Thyroid gland (tissue), 4 donors: ENCODE results near the gene PRODH2. TPM values are rescaled to one million over a fixed set of nuclear protein-coding genes. Genes with fewer than 3 reads are reported as not detected.

Source experiments
- DNase-seq, 2 donors: peaks; one replicate each; pipeline ENCODE4 v3.0.0-alpha.2; 2019
- H3K27ac ChIP-seq, 3 donors: fragments of 200-600 bp; sonication (generic); 1 replicate in 2 of 3; 2 replicates in 1 of 3; pipeline ENCODE4 v1.5.1; 2016 to 2019; ENCODE audit warnings: mild to moderate bottlenecking in 1 of 3, moderate library complexity in 1 of 3
- H3K27me3 ChIP-seq: fragments of 200-600 bp; sonication (generic); one replicate; pipeline ENCODE4 v1.5.1; 2019
- H3K36me3 ChIP-seq, 2 donors: fragments of 200-600 bp; sonication (generic); one replicate each; pipeline ENCODE4 v1.5.1; 2016 to 2019
- H3K4me1 ChIP-seq, 2 donors: fragments of 200-600 bp; sonication (generic); one replicate each; pipeline ENCODE4 v1.5.1; 2017 to 2019
- H3K4me3 ChIP-seq, 3 donors: fragments of 200-600 bp; sonication (generic); replicated peaks in 1 of 3; 1 replicate in 2 of 3; 2 replicates in 1 of 3; pipeline ENCODE4 v1.5.1; 2016; ENCODE audit warnings: mild to moderate bottlenecking in 1 of 3
- H3K9me3 ChIP-seq: fragments of 200-600 bp; sonication (generic); one replicate; pipeline ENCODE4 v1.5.1; 2017
- CTCF ChIP-seq, 6 experiments: fragments of 200-600 bp in 3 of 6; fragments of 450-650 bp in 3 of 6; sonication (generic) in 3 of 6; IDR thresholded peaks; one replicate each; pipeline ENCODE4 v1.5.1; 2016 to 2019; ENCODE audit warnings: antibody characterized with exemption in 6 of 6, mild to moderate bottlenecking in 2 of 6, inconsistent platforms in 1 of 6, moderate library complexity in 1 of 6
- POLR2A ChIP-seq, 2 donors: fragments of 450-650 bp; IDR thresholded peaks; one replicate each; pipeline ENCODE4 v1.6.1; 2017; ENCODE audit warnings: antibody characterized with exemption in 2 of 2, mild to moderate bottlenecking in 2 of 2, moderate library complexity in 1 of 2
- WGBS, 2 donors: methylation state at CpG; one replicate each; pipeline ENCODE4 v1.1.5; 2017; 5-methylcytosine and 5-hydroxymethylcytosine counted together
- intact Hi-C: fragments of 100-400 bp; cut with DNase I; formaldehyde crosslinking; loops from one replicate; pipeline ENCODE4 v1.15.1; 2023
- total RNA-seq, 4 donors: library from RNA; depleted of rRNA; stranded (reverse); fragments of >200 nt; gene quantifications; one replicate each; pipeline ENCODE4 v1.2.3, GENCODE V29; 2016

The PRODH2 gene
- total RNA-seq, 4 donors from 2014 or later: not detected

- no peak for DNase-seq
- H3K36me3 ChIP-seq: no peaks in the 10 kb centered on the region
- H3K4me1 ChIP-seq: peaks cover 0 to 8% of the 10 kb centered on the region in 2 donors
- TF ChIP-seq POLR2A (IDR thresholded peaks at IDR 0.05): no peak
- TF ChIP-seq CTCF (IDR thresholded peaks at IDR 0.05): no peak
- 66 to 90% methylated on average over 2 to 3 of the region's 8 CpGs for WGBS, 2 donors
- peaks cover 7% of the 10 kb centered on the region for H3K27me3 ChIP-seq
- H3K9me3 ChIP-seq: no peaks in the 10 kb centered on the region
- intact Hi-C loops: no loop called here
- no peak overlapping the region for H3K27ac ChIP-seq
- no peak overlapping the region for H3K4me3 ChIP-seq
Observed at GRCh38 chr19:35792888-35793287, 19.8 kb downstream of the PRODH2 start.

- Histone ChIP-seq H3K27ac (no peak overlapping the region), H3K36me3 (no peaks in the 10 kb centered on the region), H3K4me3 (no peak overlapping the region), H3K9me3 (no peaks in the 10 kb centered on the region), H3K4me1 (peaks cover 0 to 8% of the 10 kb centered on the region in 2 donors), H3K27me3 (peaks cover 6% of the 10 kb centered on the region)
- TF ChIP-seq POLR2A (IDR thresholded peaks at IDR 0.05) (no peak), CTCF (IDR thresholded peaks at IDR 0.05) (no peak)
- no peak for DNase-seq
- 79 to 83% methylated on average over 8 to 11 of the region's 15 CpGs for WGBS, 2 donors
- intact Hi-C loops: no loop called here
Observed at GRCh38 chr19:35792312-35792711, 20.3 kb downstream of the PRODH2 start.

- DNase-seq: no peak
- intact Hi-C loops: no loop called here
Observed at GRCh38 chr19:35791814-35792279, 20.8 kb downstream of the PRODH2 start.

GRCh38 chr19:35790981-35791813 is 21.4 kb downstream of the PRODH2 start:
- Histone ChIP-seq H3K27ac (no peak overlapping the region), H3K27me3 (no peaks in the 10 kb centered on the region), H3K36me3 (no peaks in the 10 kb centered on the region), H3K4me1 (peaks cover 0 to 8% of the 10 kb centered on the region in 2 donors), H3K9me3 (no peaks in the 10 kb centered on the region), H3K4me3 (no peak overlapping the region)
- peak; percentile 83 to 86 for DNase-seq
- TF ChIP-seq POLR2A (IDR thresholded peaks at IDR 0.05): no peak
- TF ChIP-seq CTCF (IDR thresholded peaks at IDR 0.05): peak in 1 of 6 experiments; percentile 5
- intact Hi-C loops: no loop called here
- 33 to 45% methylated on average over 12 to 14 of the region's 20 CpGs for WGBS, 2 donors

More at GRCh38 chr19:35791814-35792279, 20.8 kb downstream of the PRODH2 start:
- Histone ChIP-seq H3K4me3 (no peak overlapping the region), H3K27me3 (peaks cover 1% of the 10 kb centered on the region), H3K27ac (no peak overlapping the region), H3K9me3 (no peaks in the 10 kb centered on the region), H3K36me3 (no peaks in the 10 kb centered on the region), H3K4me1 (peaks cover 0 to 8% of the 10 kb centered on the region in 2 donors)
- WGBS, 2 donors: 76 to 97% methylated on average over 2 to 5 of the region's 9 CpGs
- no peak for TF ChIP-seq POLR2A (IDR thresholded peaks at IDR 0.05)
- TF ChIP-seq CTCF (IDR thresholded peaks at IDR 0.05): no peak
